H9 (cell line): ENCODE measurements around the gene BCL2L14. TPM values are rescaled to one million over a fixed set of nuclear protein-coding genes. Genes with fewer than 3 reads are reported as not detected.

Experiments used
- DNase-seq: peaks from one replicate; pipeline ENCODE4 v3.0.0-alpha.2; 2017
- H2AFZ ChIP-seq: one replicate; pipeline ENCODE4 v1.6.1; 2013; ENCODE audit warnings: mild to moderate bottlenecking, low read length, control low read depth, moderate library complexity
- H2AK5ac ChIP-seq: 2 replicates; pipeline ENCODE4 v1.6.1; 2013; ENCODE audit warnings: low read length, control low read depth, mixed read lengths; ENCODE audit not compliant: insufficient read length
- H2BK120ac ChIP-seq: one replicate; pipeline ENCODE4 v1.6.1; 2013; ENCODE audit warnings: low read depth, mild to moderate bottlenecking, low read length, control low read depth, inconsistent platforms; ENCODE audit not compliant: poor library complexity, severe bottlenecking
- H2BK12ac ChIP-seq: 2 replicates; pipeline ENCODE4 v1.6.1; 2013; ENCODE audit warnings: low read length, control low read depth, mixed read lengths, low read depth; ENCODE audit not compliant: insufficient read length
- H2BK15ac ChIP-seq: 2 replicates; pipeline ENCODE4 v1.6.1; 2013; ENCODE audit warnings: low read depth, low read length, control low read depth
- H2BK20ac ChIP-seq: one replicate; pipeline ENCODE4 v1.6.1; 2013; ENCODE audit warnings: low read depth, mild to moderate bottlenecking, low read length, control low read depth, inconsistent platforms; ENCODE audit not compliant: poor library complexity, severe bottlenecking
- H2BK5ac ChIP-seq: 2 replicates; pipeline ENCODE4 v1.6.1; 2013; ENCODE audit warnings: low read length, control low read depth, mixed read lengths; ENCODE audit not compliant: insufficient read length
- H3K14ac ChIP-seq: 2 replicates; pipeline ENCODE4 v1.6.1; 2013; ENCODE audit warnings: low read length, control low read depth; ENCODE audit not compliant: insufficient read depth
- H3K18ac ChIP-seq: 2 replicates; pipeline ENCODE4 v1.6.1; 2013; ENCODE audit warnings: low read depth, mild to moderate bottlenecking, mixed read lengths, low read length, control low read depth; ENCODE audit not compliant: insufficient read length
- H3K23ac ChIP-seq: 2 replicates; pipeline ENCODE4 v1.6.1; 2013; ENCODE audit warnings: low read length, control low read depth, mixed read lengths, low read depth; ENCODE audit not compliant: insufficient read length
- H3K23me2 ChIP-seq: 2 replicates; pipeline ENCODE4 v1.6.1; 2013; ENCODE audit warnings: low read depth, mild to moderate bottlenecking, mixed read lengths, low read length, control low read depth; ENCODE audit not compliant: insufficient read length, poor library complexity, severe bottlenecking
- H3K27ac ChIP-seq: 2 replicates; pipeline ENCODE4 v1.5.1; 2013; ENCODE audit warnings: low read length, control low read depth, mixed read lengths, low read depth; ENCODE audit not compliant: insufficient read length
- H3K27me3 ChIP-seq: 2 replicates; pipeline ENCODE4 v1.6.1; 2013; ENCODE audit warnings: low read length, control low read depth, inconsistent platforms; ENCODE audit not compliant: insufficient read depth
- H3K4ac ChIP-seq: 2 replicates; pipeline ENCODE4 v1.6.1; 2013; ENCODE audit warnings: low read depth, mild to moderate bottlenecking, control low read depth, inconsistent platforms, low read length, moderate library complexity
- H3K4me1 ChIP-seq: 2 replicates; pipeline ENCODE4 v1.6.1; 2013; ENCODE audit warnings: low read length, control low read depth, inconsistent platforms; ENCODE audit not compliant: insufficient read depth
- H3K4me2 ChIP-seq: 2 replicates; pipeline ENCODE4 v1.6.1; 2013; ENCODE audit warnings: low read length, control low read depth, mixed read lengths; ENCODE audit not compliant: insufficient read length, insufficient read depth
- H3K56ac ChIP-seq: 2 replicates; pipeline ENCODE4 v1.6.1; 2013; ENCODE audit warnings: low read depth, mild to moderate bottlenecking, mixed read lengths, low read length, control low read depth; ENCODE audit not compliant: insufficient read length
- H3K79me1 ChIP-seq: 2 replicates; pipeline ENCODE4 v1.6.1; 2013; ENCODE audit warnings: low read depth, mild to moderate bottlenecking, moderate library complexity, low read length, control low read depth, inconsistent platforms; ENCODE audit not compliant: insufficient read depth, poor library complexity, severe bottlenecking
- H3K79me2 ChIP-seq: 2 replicates; pipeline ENCODE4 v1.6.1; 2013; ENCODE audit warnings: low read length, control low read depth, inconsistent platforms; ENCODE audit not compliant: insufficient read depth
- H3K9ac ChIP-seq: 2 replicates; pipeline ENCODE4 v1.6.1; 2013; ENCODE audit warnings: low read length, control low read depth, mixed read lengths; ENCODE audit not compliant: insufficient read length; ENCODE audit errors: extremely low read depth
- H3K9me3 ChIP-seq: one replicate; pipeline ENCODE4 v1.6.1; 2013; ENCODE audit warnings: low read depth, low read length, inconsistent platforms; ENCODE audit not compliant: control insufficient read depth
- H3T11ph ChIP-seq: one replicate; pipeline ENCODE4 v1.6.1; 2013; ENCODE audit warnings: mild to moderate bottlenecking, low read length, control low read depth, inconsistent platforms
- H4K20me1 ChIP-seq: one replicate; pipeline ENCODE4 v1.6.1; 2013; ENCODE audit not compliant: control insufficient read depth, insufficient read length, insufficient read depth
- H4K5ac ChIP-seq: 2 replicates; pipeline ENCODE4 v1.6.1; 2013; ENCODE audit warnings: low read depth, mild to moderate bottlenecking, mixed read lengths, low read length, control low read depth; ENCODE audit not compliant: insufficient read length
- H4K8ac ChIP-seq: replicated peaks from 2 replicates; pipeline ENCODE4 v1.6.1; 2013; ENCODE audit warnings: low read length, control low read depth, mixed read lengths, low read depth; ENCODE audit not compliant: insufficient read length
- H4K91ac ChIP-seq: 2 replicates; pipeline ENCODE4 v1.6.1; 2013; ENCODE audit warnings: low read depth, mild to moderate bottlenecking, moderate library complexity, mixed read lengths, low read length, control low read depth; ENCODE audit not compliant: insufficient read length
- H3K27ac Mint-ChIP-seq, 3 experiments: 2 replicates in 2 of 3; 3 replicates in 1 of 3; pipeline ENCODE4 v1.8.0; 2020 to 2021; ENCODE audit warnings: mixed read lengths in 3 of 3, mild to moderate bottlenecking in 1 of 3, moderate library complexity in 1 of 3
- H3K27me3 Mint-ChIP-seq: 2 replicates; pipeline ENCODE4 v1.8.0; 2021; ENCODE audit warnings: low read depth, mild to moderate bottlenecking, moderate library complexity, mixed read lengths
- H3K36me3 Mint-ChIP-seq, 3 experiments: 2 replicates in 2 of 3; 3 replicates in 1 of 3; pipeline ENCODE4 v1.8.0; 2020 to 2021; ENCODE audit warnings: low read depth in 3 of 3, mixed read lengths in 3 of 3; ENCODE audit not compliant: insufficient read depth in 1 of 3
- H3K4me1 Mint-ChIP-seq, 2 experiments: 2 replicates each; pipeline ENCODE4 v1.8.0; 2020; ENCODE audit warnings: mixed read lengths in 2 of 2
- H3K4me3 Mint-ChIP-seq, 2 experiments: 2 replicates in 1 of 2; 3 replicates in 1 of 2; pipeline ENCODE4 v1.8.0; 2020 to 2021; ENCODE audit warnings: mild to moderate bottlenecking in 2 of 2, mixed read lengths in 2 of 2, moderate library complexity in 1 of 2
- H3K9me3 Mint-ChIP-seq, 2 experiments: 2 replicates in 1 of 2; 3 replicates in 1 of 2; pipeline ENCODE4 v1.8.0; 2020; ENCODE audit warnings: mild to moderate bottlenecking in 2 of 2, mixed read lengths in 2 of 2, moderate library complexity in 1 of 2
- WGBS: extraction: QIAGEN DNeasy Blood & Tissue Kit; methylation state at CpG from one replicate; pipeline ENCODE4 v1.1.7; 2013; ENCODE audit warnings: missing lambda C conversion rate, low lambda C conversion rate, mixed read lengths; ENCODE audit not compliant: insufficient read length; ENCODE audit errors: extremely low coverage; 5-methylcytosine and 5-hydroxymethylcytosine counted together
- microRNA-seq: library from miRNA; unstranded; fragments of <30 nt; microRNA quantifications from one replicate; pipeline ENCODE4, GENCODE V29; 2020; ENCODE audit warnings: borderline microRNAs expressed
- total RNA-seq: library from RNA; stranded (reverse); gene quantifications from 2 replicates; pipeline ENCODE4 v1.2.1, GENCODE V29; 2021
- TF ChIP-seq, protein P1 (sequence below): fragments of 200-600 bp; sonication (generic); conservative IDR thresholded peaks from 3 replicates; pipeline ENCODE4 v1.8.0; 2021; ENCODE audit warnings: antibody characterized with exemption, mild to moderate bottlenecking

BCL2L14 gene
- total RNA-seq, 1 experiment from 2014 or later: 0.28 TPM

GRCh38 chr12:12147111-12147510 is 76.4 kb downstream of the BCL2L14 start:
- Histone ChIP-seq H2AFZ (no peak overlapping the region), H2BK5ac (no peak overlapping the region), H4K5ac (no peak overlapping the region), H3K56ac (no peak overlapping the region), H3T11ph (no peak overlapping the region), H2AK5ac (no peak overlapping the region), H3K4me2 (no peak overlapping the region), H3K9ac (no peak overlapping the region), H3K27me3 (no peaks in the 10 kb centered on the region), H3K27ac (no peak overlapping the region), H3K79me2 (no peaks in the 10 kb centered on the region), H2BK12ac (no peak overlapping the region), H3K9me3 (no peaks in the 10 kb centered on the region), H4K91ac (no peak overlapping the region), H3K4ac (no peak overlapping the region), H3K18ac (no peak overlapping the region), H3K4me1 (no peaks in the 10 kb centered on the region), H3K79me1 (no peaks in the 10 kb centered on the region), H3K14ac (no peak overlapping the region), H2BK20ac (no peak overlapping the region), H2BK120ac (no peak overlapping the region), H4K20me1 (no peaks in the 10 kb centered on the region), H3K23ac (no peak overlapping the region), H2BK15ac (no peak overlapping the region), H4K8ac (no peak overlapping the region), H3K23me2 (no peaks in the 10 kb centered on the region)
- H3K9me3 Mint-ChIP-seq: no peaks in the 10 kb centered on the region
- peaks cover 19 to 66% (median 52%) of the 10 kb centered on the region in 3 experiments; a peak in 6 of 7 replicates for H3K36me3 Mint-ChIP-seq
- 0 out of 7 replicates have a peak overlapping the region, but pooled peaks of 1 of the 3 experiments have one; percentile 40 for H3K27ac Mint-ChIP-seq
- DNase-seq: no peak
- WGBS: no CpG with 5 or more reads among the region's 6 CpGs
- H3K4me3 Mint-ChIP-seq: no peak overlapping the region
- TF ChIP-seq, protein P1, sequence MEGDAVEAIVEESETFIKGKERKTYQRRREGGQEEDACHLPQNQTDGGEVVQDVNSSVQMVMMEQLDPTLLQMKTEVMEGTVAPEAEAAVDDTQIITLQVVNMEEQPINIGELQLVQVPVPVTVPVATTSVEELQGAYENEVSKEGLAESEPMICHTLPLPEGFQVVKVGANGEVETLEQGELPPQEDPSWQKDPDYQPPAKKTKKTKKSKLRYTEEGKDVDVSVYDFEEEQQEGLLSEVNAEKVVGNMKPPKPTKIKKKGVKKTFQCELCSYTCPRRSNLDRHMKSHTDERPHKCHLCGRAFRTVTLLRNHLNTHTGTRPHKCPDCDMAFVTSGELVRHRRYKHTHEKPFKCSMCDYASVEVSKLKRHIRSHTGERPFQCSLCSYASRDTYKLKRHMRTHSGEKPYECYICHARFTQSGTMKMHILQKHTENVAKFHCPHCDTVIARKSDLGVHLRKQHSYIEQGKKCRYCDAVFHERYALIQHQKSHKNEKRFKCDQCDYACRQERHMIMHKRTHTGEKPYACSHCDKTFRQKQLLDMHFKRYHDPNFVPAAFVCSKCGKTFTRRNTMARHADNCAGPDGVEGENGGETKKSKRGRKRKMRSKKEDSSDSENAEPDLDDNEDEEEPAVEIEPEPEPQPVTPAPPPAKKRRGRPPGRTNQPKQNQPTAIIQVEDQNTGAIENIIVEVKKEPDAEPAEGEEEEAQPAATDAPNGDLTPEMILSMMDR: no peak
- no peaks in the 10 kb centered on the region for H3K27me3 Mint-ChIP-seq
- H3K4me1 Mint-ChIP-seq: no peaks in the 10 kb centered on the region

Small RNA genes lying within 50 kb of the gene (microRNA-seq; reads per million reads assigned to microRNA genes)
- not detected for gene MIR1244-4

Other genes starting within 250 kb of the BCL2L14 start
- 60.2 and 62.4 TPM in 2 replicates for gene LRP6, start 196.1 kb downstream of the BCL2L14 start, total RNA-seq